ENCODE measurements around the gene EXOC6.

EXOC6 gene

DNA sequence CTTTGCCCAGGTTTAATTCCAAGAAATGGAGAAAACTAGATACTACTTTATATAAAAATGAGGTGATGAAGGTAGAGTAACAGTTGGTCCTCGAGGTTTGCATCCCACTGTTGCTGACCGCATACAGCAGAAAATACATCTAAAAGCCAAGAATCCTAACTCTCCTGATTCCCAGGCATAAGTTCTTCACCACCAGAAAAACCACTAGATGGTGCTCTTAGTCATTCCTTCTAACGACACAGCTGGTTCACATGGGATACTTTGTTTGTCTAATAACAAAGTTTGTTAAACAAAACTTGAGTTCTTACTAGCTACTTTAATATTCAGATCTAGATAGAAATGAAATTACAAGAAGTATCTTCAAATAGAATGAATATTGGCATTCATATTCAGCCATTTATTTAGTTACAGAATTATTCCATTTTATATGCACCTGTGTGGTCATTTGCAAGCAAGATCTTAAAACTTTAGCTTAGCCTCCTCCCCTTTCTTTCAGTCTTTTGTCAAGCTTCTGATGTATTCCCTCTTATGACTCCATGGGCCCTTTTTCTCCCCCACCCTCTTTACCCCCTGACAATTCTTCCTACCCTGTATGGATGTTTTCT, 158.2 kb downstream of the EXOC6 start:
- no peaks in the 10 kb centered on the region for H3K36me3 ChIP-seq (ENCODE audit: control insufficient read depth, insufficient read depth, low read length)
- TF ChIP-seq, protein P1, sequence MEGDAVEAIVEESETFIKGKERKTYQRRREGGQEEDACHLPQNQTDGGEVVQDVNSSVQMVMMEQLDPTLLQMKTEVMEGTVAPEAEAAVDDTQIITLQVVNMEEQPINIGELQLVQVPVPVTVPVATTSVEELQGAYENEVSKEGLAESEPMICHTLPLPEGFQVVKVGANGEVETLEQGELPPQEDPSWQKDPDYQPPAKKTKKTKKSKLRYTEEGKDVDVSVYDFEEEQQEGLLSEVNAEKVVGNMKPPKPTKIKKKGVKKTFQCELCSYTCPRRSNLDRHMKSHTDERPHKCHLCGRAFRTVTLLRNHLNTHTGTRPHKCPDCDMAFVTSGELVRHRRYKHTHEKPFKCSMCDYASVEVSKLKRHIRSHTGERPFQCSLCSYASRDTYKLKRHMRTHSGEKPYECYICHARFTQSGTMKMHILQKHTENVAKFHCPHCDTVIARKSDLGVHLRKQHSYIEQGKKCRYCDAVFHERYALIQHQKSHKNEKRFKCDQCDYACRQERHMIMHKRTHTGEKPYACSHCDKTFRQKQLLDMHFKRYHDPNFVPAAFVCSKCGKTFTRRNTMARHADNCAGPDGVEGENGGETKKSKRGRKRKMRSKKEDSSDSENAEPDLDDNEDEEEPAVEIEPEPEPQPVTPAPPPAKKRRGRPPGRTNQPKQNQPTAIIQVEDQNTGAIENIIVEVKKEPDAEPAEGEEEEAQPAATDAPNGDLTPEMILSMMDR (IDR thresholded peaks at IDR 0.05; ENCODE audit: insufficient read depth, low read length, poor library complexity, severe bottlenecking): peak; percentile 60
- no peaks in the 10 kb centered on the region for H3K27me3 ChIP-seq (replicated peaks; ENCODE audit: control insufficient read depth, insufficient read depth, low read length)
- H3K4me3 ChIP-seq (replicated peaks; ENCODE audit: low read depth, low read length): no peak overlapping the region
- no peak for DNase-seq (ENCODE audit: extremely low read depth, insufficient read length)

DNA sequence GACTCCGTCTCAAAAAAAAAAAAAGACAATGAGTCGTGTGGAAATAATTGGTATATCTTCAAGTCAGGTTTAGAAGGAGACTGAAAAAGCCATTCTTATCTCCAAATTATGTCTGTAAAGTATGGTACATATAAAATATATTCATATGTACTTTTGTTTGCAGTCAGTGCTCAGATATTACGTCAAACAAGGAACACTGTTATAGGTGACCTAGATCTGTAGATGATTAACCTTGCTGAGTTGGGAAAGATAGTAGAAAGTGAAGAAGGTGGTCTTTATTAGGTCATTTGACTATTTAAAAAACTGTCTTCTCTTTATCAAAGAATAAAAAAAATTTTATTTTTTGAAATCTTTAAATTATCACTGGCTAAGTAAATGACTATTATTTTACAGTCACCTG, 167.4 kb downstream of the EXOC6 start:
- TF ChIP-seq, protein P1 (IDR thresholded peaks at IDR 0.05; ENCODE audit: insufficient read depth, low read length, poor library complexity, severe bottlenecking): no peak
- H3K27me3 ChIP-seq (replicated peaks; ENCODE audit: control insufficient read depth, insufficient read depth, low read length): no peaks in the 10 kb centered on the region

DNA sequence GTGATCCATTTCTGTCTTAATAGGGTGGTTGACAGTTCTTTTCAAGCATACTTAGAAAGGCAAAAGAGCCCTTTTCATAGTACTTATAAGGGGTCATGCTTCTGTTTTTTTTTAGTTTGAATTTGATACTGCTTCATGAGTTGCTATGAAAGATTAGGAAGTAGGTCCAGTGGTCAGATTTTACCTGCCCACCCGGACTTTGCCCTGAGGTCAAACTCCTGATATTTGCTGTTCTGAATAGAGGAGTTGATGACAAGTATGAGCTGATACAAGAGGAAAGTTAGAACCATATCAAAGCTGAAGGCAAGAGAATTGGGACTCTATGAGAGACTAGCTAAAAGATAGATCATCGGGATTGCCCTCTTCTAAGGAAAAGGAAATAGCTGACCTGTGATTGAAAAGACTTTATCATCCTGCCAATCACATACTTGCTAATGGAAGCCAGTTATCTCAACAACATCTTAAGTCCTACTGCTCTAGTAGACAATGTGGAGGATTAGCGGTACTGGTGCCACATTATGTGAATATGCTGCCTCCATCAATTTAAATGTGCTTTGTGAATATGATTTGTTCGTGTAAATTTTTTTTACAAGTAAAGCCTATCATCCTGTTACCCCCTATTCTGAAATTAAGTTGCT, 174.8 kb downstream of the EXOC6 start:
- H3K27me3 ChIP-seq (replicated peaks; ENCODE audit: control insufficient read depth, insufficient read depth, low read length): no peaks in the 10 kb centered on the region
- no peak for DNase-seq (ENCODE audit: extremely low read depth, insufficient read length)

More for the DNA sequence above, 167.4 kb downstream of the EXOC6 start:
- DNase-seq (ENCODE audit: extremely low read depth, insufficient read length): no peak
- H3K36me3 ChIP-seq (ENCODE audit: control insufficient read depth, insufficient read depth, low read length): no peaks in the 10 kb centered on the region
- H3K4me3 ChIP-seq (replicated peaks; ENCODE audit: low read depth, low read length): no peak overlapping the region

DNA sequence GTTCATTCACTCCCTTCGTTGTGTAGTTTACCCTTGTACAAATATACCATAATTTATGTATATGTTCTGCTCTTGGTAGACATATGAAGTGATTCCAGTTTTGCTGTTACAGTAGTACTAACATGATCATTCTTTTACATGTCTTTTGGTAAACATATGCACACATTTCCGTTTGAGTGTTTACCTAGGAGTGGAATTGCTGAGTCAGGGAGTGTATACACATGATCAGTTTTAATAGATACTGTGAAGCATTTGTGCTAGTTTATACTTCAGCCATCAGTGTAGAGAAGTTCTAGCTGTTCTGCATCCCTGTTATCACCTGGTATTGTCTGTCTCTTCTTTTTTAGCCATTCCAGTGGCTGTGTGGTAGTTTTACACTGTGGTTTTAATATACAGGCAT, 177.8 kb downstream of the EXOC6 start:
- Histone ChIP-seq H3K36me3 (ENCODE audit: control insufficient read depth, insufficient read depth, low read length) (no peaks in the 10 kb centered on the region), H3K4me3 (replicated peaks; ENCODE audit: low read depth, low read length) (no peak overlapping the region), H3K27me3 (replicated peaks; ENCODE audit: control insufficient read depth, insufficient read depth, low read length) (no peaks in the 10 kb centered on the region)
- TF ChIP-seq, protein P1 (IDR thresholded peaks at IDR 0.05; ENCODE audit: insufficient read depth, low read length, poor library complexity, severe bottlenecking): no peak
- no peak for DNase-seq (ENCODE audit: extremely low read depth, insufficient read length)

More for the DNA sequence above, 174.8 kb downstream of the EXOC6 start:
- Histone ChIP-seq H3K4me3 (replicated peaks; ENCODE audit: low read depth, low read length) (no peak overlapping the region), H3K36me3 (ENCODE audit: control insufficient read depth, insufficient read depth, low read length) (no peaks in the 10 kb centered on the region)
- TF ChIP-seq, protein P1 (IDR thresholded peaks at IDR 0.05; ENCODE audit: insufficient read depth, low read length, poor library complexity, severe bottlenecking): no peak

DNA sequence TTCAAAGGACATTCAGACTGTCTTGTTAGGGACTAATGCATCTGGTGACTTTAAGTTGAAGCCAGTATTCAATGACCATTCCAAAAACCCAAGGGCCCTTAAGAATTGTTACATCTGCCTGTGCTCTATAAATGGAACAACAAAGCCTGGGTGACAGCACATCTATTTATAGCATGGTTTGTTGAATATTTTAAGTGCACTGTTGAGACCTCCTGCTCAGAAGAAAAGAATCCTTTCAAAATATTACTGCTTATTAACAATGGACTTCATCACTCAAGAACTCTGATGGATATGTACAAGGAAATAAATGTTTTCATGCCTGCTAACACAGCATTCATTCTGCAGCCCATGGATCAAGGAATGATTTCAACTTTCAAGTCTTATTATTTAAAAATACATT, 179.2 kb downstream of the EXOC6 start:
- H3K27me3 ChIP-seq (replicated peaks; ENCODE audit: control insufficient read depth, insufficient read depth, low read length): no peaks in the 10 kb centered on the region
- no peak overlapping the region for H3K4me3 ChIP-seq (replicated peaks; ENCODE audit: low read depth, low read length)
- H3K36me3 ChIP-seq (ENCODE audit: control insufficient read depth, insufficient read depth, low read length): no peaks in the 10 kb centered on the region
- DNase-seq (ENCODE audit: extremely low read depth, insufficient read length): no peak
- TF ChIP-seq, protein P1 (IDR thresholded peaks at IDR 0.05; ENCODE audit: insufficient read depth, low read length, poor library complexity, severe bottlenecking): no peak

All from GM06990 (cell line).